Activated CD8-positive, alpha-beta memory T cell treated with anti-CD3 and anti-CD28 coated beads, Interleukin-2, amount 50 U/mL, for 4 hours (primary cell): ENCODE data around the gene RPS6KA5.
"Not testable (repeated sequence)": the region's sequence is repeated elsewhere in the genome, so short reads cannot be mapped to it uniquely, and the experiment has no call there.

Experiments
- DNase-seq: peaks from one replicate; pipeline ENCODE4 v3.0.0-alpha.2; 2020

The RPS6KA5 gene

DNA sequence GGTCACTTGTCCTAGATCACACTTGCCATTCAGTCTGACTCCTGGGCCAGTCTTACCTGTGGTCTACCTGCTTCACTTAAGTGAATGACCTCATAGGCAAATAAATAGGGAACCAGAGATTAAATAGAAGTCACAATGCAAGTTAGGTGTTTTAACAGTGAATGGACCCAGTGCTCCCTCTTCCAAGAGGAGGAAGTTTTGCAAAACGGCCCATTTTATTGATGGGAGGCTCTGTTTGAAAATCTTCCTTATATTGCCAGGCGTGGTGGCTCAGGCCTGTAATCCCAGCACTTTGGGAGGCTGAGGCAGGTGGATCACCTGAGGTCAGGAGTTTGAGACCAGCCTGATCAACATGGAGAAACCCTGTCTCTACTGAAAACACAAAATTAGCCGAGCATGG, 79.8 kb downstream of the RPS6KA5 start:
- DNase-seq, result not testable (repeated sequence)

DNA sequence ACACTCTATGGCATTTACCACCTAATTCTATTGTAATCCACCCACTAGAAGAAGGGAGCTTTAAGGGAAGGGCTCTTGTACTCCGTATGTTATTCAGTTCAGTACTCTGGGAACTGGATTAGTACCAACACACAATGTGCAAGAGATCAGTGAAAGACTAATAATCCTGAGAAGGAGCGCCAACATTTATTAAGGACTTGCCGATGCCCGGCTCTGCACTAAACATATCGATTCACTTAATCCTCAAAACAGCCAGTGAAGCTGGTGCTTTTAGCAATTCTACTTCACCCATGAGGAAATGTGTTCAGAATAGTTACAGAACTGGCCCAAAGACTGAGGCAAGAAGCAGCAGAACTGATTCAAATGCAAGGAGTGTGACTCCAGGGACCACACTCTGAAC, 80.9 kb downstream of the RPS6KA5 start:
- DNase-seq, result no peak

DNA sequence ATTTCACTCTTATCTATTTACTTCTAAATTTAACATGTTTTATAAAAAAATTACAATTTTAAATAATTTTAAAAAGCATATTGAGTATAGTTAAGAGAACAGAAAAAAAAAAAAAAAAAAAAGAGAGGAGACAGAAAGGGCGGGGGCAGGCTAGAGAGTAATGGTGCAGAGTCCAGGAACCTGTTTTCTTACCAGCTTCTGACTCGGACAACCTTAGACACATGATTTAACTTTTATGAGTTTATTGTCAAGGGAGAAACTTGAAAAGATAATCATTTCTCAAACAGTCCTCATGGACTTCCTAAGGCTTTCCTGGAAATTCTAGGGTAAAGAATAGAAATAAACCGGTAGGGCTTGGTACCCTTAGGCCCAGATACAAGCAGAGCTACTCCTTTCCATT, 84.3 kb downstream of the RPS6KA5 start:
- DNase-seq, result no peak

DNA sequence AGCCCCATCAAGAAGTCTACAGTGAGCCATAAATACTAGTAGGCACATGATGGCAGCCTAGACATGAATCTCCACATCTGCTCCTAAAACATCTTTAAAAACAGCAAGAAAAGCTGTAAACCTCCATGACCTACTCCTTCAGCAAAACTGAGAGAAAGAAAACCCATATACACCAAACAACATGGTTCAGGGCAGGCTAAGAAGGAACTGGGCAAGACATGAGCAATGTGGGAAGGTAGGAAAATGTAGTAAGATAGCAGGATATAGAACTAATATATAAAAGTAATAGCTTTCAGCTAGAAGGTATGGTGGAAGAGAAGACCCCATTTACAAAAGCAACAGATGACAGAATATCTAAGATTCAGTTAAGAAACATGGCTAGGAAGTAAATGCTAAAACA, 88.8 kb downstream of the RPS6KA5 start:
- no peak for DNase-seq

DNA sequence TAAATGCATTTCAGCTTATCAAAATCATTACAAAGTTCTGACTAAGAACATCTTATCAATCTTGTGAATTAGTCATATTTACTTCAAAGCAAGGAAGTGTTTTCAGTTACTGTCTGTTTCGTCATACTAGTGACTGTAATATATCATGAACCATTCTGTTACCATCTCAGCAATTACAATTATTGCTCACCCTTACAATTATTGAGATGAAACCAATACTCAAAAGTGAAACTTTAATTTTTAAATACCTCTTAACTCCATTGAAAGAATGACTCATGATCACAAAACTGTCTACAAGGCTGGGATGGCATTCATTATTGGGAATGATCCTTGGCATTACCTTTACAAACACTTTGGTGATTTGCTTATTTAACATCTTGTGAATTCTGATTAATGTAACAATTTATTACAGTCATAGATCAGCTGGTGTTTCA, 90.3 kb downstream of the RPS6KA5 start:
- DNase-seq, result no peak

DNA sequence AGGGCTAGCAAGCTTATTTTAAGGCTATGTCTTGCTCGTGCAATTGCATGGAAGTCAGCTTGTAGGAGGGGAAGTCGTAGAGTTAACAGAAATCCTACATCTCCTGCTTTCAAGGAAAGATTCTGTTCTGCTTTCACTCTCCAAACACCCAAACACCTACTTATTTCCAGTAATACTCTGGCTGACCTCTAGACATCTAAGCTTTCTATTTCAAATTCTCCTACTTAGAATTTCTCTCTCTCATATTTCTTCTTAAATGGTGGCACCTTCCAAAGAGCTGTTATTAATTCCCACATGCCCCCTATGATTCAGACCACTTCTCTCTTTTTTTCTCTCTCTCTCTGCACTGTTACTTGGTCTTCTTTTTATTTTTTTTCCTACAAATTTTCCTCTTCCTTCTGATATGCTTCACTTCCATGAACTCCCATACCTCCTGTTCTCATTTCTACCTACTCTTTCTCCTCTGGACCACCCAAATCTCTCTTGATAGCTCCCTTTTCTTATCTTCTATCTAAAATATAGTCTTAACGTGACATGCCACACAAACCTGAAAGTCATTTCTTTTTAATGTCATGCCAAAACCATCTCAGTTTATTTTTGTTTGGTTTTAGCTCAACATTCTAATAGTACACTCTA, 90.8 kb downstream of the RPS6KA5 start:
- no peak for DNase-seq

DNA sequence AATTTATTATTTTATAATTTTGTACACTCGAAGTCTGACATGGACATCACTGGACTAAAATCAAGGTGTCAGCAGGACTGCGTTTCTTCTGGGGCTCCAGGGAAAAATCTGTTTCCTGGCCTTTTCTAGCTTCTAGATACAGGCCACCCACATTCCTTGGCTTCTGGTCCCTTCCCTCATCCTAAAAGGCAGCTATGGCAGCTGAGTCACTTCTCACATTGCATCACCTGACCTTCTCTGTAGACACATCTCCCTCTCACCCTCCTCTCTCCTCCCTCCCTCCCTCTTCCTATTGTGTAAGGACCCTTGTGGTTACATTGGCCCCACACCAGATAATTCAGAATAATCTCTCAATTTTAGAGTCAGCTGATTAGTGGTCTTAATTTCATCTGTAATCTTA, 92.4 kb downstream of the RPS6KA5 start:
- DNase-seq, result no peak

DNA sequence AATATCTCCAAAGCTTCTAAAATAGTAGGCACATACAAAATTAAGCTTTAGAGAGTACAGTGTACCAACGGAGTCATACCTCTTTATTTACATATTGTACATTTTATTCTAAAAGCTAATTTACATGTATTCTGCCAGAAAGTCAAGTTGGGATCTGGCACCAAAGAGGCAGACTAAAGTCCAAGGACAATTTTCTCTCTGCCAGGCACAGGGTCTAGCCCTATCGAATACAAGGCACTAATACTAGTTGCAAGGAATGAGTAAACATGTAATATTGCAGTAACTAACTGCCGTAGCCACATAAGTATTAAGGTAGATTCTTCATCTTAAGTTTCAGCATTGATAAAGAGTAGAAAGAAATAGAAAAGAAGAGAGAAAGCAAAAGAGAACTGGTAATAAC, 93.9 kb downstream of the RPS6KA5 start:
- no peak for DNase-seq

DNA sequence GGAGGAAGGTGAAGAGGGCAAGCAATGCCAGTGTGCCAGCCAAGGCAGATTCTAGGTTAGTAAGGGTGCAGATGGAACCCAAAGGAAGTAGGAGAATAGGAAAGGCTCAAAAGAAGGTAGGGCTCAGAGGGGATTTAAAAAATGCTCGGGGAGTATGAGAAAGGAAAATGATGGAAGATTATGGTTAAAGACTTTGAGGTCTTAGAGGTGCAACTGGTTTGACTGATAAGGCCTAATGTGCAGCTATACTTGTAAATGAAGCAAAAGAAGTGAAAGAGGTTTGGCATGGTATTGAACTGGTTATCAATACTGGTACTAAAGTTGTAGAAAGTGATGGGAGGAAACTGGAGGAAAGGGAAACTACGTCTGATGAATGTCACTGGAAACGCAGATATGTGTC, 94.7 kb downstream of the RPS6KA5 start:
- no peak for DNase-seq

DNA sequence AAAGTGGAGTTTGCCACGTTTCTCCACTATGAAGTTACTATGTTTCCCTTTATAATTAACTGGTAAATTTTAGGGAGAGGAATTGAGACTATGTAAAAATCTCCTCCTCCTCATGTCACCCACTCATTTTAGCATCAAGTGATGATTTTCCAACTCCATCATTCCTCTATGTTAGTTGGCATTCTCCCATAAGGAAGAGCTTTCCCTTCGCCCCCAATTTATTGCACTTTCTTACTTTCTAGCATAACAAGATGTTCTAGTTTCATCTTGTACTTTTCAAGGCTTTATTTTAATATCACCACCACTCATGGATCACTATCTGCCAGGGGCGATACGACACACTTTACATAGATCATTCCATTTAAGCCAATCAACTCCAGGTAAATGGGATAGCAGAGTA, 97.1 kb downstream of the RPS6KA5 start:
- no peak for DNase-seq

DNA sequence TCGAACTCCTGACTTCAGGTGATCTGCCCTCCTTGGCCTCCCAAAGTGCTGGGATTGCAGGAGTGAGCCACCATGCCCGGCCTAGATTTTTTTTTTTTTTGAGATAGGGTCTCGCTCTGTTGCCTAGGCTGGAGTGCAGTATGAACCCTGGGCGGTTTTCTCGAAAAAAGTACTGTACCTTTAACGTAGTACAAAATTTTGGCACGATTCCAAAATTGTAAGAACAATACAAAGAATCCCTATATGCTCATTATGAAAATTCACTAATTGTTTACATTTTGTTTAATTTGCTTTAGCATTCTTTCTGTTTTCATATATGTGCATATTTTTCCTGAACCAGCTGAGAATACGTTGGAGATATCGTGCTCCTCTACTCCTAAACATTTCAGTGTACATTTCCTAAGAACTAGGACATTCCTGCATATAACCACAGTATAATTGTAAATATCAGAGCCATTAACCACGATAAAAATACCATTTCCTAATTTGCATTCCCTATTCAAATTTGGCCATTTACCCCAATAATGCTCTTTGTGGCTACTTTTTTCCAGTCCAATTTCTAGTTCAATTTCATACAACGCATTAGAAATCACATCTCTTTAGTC, 97.8 kb downstream of the RPS6KA5 start:
- DNase-seq, result no peak

DNA sequence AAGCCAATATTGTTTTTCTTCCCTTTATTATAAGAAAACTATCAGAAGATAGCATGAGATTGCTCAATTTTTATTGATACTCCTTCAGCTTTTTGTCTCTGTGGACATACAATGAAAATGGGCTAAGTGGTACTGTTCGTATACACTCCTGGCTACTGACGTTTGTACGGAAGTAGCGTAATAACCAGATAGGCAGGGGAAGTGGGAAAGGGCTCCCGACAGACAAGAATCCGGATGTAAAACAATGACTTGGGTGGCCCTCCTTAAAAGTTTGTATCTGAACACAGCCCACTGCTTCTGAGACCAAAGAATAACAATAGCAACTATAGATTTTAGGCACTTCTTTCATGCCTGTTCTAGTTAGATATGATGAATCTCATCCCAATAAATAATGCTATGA, 99.6 kb downstream of the RPS6KA5 start:
- DNase-seq, result no peak

DNA sequence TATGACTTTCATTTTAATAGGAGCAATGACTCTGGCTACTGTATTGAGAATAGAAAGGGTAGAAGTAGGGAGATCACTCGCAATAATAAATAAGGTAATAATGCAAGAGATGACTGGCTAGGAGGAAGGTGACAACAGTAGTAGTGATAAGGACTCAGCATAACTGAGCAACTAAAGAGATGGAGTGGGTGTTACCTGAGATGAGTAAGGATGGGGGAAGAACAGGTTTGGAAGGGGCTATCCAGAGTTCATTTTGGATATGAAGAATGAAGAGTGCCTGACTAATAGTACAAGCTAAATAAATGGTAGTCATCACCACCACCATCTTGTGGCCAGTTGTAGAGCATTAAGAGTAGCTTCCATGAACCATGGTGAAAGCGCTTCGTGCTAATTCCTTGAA, 101.1 kb downstream of the RPS6KA5 start:
- no peak for DNase-seq

DNA sequence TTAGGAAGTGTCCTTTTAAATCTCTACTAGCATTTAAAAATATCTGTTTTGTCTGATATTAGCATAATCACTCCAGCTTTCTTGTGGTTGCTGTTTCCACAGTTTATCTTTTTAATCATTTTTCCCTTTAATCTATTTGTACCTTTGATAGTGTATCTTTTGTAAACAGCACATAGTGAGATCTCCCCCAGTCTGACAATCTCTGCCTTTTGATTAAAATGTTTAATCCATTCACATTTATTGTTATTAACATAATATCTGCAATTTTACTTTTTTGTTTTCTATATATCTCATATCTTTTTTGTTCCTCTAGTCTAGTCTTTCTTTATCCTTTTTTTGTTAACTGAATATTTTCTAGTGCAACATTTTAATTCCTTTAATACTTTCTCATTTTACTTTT, 104.2 kb downstream of the RPS6KA5 start:
- DNase-seq, result no peak

DNA sequence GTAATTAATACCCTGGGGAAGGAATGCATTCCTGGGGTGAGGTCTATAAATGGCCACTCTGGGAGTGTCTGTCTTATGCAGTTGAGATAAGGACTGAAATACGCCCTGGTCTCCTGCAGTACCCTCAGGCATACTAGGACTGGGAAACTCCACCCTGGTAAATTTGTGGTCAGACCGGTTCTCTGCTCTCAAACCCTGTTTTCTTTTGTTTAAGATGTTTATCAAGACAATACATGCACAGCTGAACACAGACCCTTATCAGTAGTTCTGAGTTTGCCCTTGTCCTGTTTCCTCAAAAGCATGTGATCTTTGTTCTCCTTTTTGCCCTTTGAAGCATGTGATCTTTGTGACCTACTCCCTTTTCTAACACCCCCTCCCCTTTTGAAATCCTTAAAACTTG, 106.8 kb downstream of the RPS6KA5 start:
- not testable (repeated sequence) for DNase-seq

DNA sequence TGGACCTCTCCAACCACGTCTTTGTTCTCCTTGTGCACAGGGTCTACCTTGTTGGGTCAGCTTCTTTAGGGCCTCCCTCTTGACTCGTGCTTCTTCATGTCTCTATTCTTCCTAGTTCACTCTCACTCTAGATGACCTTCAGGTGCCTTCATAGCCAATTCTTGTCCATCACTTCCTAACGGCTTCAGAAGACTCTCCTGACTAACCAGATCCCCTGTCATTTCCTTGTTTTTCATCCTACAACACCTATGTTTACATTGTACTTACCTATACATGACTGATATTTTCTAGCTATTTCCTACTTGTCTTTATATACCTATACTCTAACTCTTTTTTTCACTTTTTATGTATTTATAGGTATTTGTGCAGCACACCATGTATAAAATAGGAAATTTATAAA, 117.1 kb downstream of the RPS6KA5 start:
- DNase-seq, result no peak

DNA sequence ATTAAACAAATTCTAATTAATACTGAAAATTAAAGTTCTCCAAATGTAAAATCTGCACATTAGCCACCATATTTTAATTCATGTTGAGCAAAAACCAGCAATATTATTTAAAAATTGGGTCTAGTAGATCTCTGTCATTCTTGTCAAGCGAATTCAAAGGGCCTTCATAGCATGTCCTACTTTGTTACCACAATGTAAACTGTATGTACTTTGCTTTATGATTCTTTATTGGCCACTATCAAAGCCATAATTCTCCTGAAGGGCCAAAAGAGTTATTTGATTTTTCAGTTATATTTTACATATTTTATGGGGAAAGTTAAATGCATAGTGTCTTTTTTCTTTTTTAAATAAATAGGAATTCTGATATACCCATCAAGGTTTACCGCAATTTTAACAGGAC, 117.9 kb downstream of the RPS6KA5 start:
- no peak for DNase-seq

DNA sequence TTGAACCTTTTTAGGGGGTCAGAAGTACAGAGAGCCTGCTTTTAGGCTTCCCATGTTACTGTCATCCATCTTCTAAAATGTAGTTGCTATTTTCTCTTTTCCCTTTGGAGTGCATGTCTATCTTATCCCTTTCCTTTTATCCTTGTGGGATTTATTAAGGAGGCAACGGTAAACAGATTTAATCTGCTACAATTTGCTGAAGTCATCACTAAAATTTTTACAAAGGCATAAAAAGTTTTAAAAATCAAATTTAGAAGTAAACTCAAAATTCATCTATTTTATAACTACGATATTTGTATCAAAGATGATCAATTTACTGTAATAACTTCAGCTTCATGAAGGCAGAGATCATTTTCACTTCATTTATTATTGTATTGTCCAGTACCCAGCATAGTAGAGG, 118.7 kb downstream of the RPS6KA5 start:
- no peak for DNase-seq

DNA sequence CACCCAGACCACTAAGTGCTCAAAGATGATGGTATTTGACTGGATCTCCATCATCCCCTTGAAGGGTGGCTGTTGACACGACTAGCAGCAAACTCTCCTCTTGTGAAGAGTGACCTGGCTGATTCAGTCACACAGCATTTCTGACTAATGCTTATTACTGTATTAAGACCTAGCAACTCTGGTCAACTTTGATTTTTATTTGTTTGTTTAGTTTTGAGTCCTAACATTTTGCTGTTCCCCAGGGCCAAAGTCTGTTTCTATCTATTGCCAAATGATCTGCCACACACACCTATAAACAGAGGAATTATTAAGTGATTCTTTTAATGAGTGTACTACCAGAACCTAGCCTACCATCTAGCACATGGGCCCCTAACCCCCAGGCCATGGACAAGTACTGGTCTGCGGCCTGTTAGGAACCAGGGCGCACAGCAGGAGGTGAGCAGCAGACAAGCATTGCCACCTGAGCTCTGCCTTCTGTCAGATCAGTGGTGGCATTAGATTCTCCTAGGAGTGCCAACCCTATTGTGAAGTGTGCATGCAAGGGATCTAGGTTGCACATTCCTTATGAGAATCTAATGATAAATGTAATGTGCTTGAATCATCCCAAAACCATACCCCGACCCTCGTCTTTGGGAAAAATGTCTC, 120.0 kb downstream of the RPS6KA5 start:
- no peak for DNase-seq

DNA sequence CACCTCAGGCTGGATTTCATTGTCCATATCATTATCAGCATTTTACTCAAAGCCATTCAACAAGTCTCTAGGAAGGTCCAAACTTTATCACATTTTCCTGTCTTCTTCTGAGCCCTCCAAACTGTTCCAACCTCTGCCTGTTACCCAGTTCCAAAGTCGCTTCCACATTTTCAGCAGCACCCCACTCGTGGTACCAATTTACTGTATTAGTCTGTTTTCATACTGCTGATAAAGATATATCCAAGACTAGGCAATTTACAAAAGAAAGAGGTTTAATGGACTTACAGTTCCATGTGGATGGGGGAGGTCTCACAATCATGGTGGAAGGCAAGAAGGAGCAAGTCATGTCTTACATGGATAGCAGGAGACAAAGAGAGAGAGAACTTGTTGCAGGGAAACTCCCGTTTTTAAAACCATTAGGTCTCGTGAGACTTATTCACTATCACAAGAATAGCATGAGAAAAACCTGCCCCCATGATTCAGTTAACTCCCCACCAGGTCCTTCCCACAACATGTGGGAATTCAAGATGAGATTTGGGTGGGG, 121.1 kb downstream of the RPS6KA5 start:
- DNase-seq, result not testable (repeated sequence)

DNA sequence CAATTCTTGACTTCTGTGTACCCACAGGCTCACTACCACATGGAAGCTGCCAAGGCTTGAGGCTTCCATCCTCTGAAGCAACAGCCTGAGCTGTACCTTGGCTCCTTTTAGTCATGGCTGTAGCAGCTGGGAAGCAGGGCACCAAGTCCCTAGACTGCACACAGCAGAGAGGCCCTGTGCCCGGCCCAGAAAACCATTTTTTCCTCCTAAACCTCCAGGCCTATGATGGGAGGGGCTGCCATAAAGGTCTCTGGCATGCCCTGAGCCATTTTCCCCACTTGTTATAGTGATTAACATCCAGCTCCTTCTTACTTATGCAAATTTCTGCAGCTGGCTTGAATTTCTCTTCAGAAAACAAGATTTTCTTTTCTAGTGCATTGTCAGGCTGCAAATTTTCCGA, 121.8 kb downstream of the RPS6KA5 start:
- DNase-seq, result no peak

DNA sequence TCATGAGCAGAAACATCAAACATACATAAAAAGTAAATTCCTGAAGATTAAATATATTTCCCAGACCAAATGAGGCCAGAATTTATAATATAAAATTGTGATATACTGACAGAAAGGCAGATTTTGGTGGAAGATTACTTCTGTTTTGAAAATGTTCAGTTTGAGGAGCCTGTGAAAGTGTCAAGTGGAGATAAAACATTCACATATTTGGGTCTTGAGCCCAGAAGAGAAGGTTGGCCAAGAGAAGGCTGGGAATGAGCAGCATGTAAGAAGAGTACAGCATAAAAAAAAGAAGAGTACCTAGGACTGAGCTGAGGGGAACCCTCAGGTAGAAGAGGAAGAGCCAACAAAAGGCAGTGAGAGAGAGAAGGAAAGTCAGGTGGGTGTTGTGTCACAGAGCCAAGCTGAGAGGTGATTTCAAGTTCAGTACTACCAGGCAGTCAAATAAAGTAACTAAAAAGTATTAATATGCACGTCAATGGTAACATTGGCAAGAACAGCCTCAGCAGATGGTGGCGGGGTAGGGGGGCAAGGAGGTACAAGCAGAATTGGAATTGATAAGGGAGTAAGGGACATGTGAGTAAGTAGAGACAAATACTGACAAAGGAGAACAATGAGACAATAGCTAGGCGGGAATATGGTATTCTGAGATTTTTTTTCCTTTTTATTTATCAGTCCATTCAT, 123.5 kb downstream of the RPS6KA5 start:
- no peak for DNase-seq

DNA sequence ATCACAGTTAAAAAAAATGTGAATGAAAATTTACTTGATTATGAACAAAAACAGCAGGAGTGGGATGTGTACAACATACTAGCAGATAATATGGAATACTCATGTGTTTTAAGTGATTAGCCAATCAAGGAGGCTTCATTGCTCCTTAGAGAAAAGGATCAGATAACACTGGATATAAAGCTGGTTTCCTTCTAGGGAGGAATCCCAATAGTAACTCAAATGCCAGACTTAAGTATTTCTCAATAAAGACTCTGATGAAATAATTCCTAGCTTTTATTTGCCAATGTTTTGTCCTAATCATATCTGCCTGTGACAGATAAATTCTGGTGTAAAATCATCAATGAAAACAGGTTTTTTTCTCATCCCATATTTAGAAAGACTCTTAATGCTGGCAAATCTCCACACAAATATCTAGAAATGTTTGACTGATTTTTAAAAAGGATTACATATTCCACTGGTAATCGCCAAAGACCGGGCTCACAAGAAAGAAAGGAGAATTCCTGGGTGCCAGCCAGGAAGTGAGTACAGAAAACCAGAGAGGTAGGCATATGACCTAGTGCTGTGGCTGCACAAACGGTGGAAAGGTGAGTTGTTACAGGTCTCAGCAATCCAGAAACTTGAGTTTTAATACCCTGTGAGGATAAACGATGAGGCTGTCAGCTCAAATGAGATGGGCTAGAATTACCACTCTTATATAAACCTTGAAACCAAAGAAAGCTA, 135.7 kb downstream of the RPS6KA5 start:
- DNase-seq, result no peak
